Islet precursor cell (in vitro differentiated cells): ENCODE measurements around the gene DYNC1I1.

Experiments
- DNase-seq: peaks from one replicate; pipeline ENCODE4 v3.0.0-alpha.2; 2018

Gene DYNC1I1

DNA sequence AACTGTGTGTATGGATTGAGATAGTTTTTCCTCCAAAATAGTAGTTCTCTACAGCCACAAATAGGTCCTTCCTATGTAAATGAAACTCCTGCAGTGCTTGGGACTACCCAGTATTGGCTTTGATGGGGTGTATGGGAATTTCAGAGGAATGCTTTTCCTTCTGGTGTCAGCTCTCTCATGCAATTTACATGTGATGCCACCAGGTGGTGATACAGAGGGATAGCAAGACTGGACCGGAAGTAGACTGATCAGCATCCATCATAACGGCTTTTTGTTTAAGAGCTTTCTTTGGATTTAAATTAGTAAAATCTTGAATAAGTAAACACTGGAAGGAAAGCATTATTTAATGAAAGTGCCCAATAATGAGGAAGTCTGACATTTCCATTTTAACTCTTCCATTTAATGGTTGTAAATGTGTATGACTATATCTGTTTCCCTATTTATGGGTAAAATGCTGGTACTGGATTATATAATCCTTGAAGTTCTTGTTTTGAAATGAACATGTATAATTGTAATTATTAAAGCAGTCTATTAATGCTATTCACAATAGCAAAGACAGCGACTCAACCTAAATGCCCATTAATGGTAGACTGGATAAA lies 22.7 kb downstream of the DYNC1I1 start:
- no peak for DNase-seq

DNA sequence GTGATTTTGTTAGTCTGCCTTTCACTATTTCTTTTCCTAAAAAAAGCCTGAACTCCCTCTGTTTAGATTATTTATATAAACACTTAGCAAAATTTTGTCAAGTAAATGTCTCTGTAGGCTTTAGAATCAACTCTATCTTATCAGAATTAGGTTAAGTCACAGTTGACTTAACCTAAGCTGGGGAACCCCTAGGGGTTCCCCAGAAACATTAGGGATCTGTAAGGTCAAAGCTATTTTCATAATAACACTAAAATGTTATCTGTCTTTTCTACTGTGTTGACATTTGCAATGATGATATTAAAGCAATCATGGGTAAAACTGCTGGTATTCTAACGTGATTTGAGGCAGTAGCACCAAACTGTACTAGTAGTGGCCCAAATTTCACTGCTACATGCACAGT lies 24.3 kb downstream of the DYNC1I1 start:
- DNase-seq: no peak

DNA sequence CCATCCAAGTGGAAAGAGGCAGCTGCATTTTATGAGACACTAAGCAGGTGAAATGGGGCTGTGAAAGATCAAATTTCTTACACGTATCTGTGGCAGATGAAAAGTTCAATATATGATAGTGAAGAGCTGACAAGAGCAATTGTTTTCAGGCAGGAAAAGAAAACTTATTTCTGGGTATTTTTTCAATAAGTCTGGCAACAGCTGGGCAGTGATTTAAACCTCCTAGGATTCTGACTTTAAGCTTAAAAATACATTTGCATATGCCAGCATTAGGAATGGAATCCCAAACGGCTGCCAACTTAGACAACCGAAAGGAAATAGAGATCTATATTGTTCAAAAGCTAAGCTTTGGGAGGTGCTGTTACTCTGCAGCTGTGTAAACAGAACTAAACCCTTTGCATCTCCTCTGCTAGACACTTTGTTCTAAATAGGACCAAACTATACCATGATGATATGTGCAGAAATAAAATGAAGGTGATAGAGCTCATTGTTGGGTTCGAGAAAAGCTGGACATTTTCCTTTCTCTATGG lies 26.1 kb downstream of the DYNC1I1 start:
- no peak for DNase-seq

DNA sequence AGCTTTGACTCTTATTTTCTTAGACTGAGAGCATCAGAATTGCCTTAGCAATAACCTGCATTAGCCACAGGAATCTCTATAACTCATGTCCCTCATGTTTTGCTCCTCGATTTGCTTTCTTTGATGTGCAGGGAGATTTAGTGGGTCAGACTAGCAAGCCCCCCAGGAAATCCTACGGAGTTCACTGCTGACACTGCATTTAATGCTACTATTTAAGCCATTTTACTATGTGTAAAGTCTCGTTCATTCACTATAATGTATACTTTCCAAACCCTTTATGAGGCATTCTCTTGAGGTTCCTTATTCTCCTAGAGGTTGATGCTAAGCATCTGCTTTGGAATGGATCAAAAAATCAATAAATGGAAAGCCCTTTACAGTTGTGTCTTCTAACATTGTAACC lies 28.4 kb downstream of the DYNC1I1 start:
- DNase-seq: no peak

DNA sequence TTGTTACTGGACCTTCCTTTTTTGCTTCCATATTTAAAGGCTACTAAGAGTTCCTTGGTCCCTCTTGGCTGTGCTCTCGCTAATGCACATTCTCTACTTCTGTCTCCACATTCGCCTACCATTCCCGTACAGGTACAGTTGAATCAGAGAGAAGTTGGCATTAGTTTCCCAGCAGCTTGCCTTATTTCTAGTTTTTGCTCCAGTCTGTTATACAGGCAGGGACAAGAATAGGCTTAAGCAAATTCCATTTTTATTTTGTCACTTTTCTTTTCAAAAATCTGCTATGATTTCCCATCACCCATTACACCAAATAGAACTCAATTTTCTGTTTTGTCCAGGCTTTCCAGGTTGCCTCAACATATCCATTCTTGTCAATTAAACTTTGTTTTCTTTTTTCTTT lies 29.9 kb downstream of the DYNC1I1 start:
- DNase-seq: no peak

DNA sequence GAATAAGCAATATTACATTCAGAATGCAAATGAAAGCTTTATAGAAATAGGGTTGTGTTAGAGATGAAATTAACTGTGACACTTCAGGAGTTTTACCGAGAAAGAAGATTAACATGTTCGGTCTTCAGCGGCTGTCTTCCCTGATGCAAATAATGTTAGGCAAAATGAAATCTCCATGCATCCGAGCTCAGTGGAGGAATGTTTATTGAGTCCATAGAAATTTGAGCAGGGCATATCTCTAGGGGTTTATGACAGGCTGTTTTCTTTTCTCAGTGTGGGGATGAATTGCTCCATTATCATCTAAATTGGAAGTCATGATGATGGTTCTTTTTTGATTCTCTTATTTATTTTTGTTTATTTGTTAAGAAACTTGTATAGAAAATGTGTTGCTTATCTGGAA lies 31.7 kb downstream of the DYNC1I1 start:
- no peak for DNase-seq

DNA sequence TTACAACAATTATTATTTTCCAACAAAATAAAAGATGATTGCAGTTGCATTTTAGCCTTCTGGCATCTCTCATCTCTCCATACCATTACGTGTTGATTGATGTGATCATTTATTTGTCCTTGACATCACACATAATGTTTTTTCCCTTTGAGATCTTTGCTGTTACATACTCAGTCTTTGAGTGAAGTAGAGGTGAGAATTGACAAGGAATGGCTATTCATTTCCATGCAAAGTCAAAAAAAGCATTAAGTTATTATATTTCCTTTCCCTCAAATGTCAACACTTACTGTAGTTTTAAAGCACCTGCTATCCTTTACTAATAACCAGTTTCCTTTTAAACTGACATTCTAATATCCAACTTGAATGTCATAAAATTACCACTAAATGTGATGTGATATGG lies 33.6 kb downstream of the DYNC1I1 start:
- DNase-seq: no peak

DNA sequence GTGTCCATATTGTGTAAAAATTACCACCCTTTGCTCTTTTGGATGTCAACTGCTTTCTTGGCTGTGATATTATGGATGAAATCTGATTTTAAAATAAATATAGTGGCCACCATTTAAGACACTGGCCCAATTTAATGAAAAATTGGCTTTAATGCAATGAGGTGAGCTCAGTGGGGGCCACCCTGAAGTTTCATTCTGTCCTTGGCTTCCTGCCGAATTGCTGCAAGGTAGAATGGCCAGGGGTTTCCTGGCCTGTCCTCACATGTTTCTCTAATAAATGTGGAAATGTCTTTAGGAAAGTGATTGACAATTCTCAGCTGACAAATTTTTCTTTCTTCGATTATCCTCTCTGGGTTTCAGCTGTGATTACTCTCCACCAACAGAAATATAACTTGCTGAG lies 36.0 kb downstream of the DYNC1I1 start:
- no peak for DNase-seq

DNA sequence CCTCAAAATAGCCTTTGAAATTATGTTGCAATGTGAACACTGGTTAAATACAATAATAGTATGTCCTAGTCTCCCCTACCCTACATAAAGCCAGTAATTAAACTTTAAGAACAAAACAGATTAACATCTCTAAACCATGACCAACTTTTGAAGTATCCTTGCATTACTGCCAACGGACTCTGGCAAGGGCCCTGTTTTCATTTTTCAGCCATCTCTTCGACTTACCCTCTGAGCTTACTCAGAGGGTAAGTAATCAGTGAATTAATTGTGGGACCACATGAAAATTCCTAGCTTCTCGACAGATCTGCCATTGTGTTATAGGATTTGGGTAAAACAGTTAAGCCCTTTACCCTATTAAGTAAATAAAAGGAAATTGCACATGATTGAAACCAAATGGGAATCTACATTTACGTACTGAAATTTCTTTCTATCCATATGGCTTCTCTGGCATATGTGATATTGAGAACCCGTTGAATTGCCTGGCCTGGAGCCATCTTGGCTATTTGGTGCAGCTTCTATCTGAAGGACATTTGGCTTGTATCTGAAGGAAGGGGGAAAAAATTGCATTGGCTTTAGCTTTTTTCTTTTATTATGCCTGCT lies 39.6 kb downstream of the DYNC1I1 start:
- no peak for DNase-seq

DNA sequence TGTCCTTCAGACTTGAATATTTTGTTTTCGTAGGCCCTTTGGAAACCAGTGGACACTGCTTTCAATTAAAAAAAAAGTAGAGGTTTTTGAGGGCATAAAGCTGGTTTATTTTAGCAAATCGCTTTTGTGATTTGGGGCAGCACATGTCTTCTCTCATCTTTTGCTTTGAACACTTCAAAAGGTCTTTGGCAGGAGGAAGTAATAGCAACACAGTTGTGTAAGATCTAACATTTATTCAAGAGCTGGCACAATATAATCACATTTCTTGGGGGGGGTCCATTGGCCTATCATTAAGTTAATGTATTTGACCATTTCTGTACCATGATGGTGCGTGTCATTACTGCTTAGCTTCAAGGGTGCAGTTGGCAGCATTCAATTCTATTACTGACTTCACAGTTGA lies 42.4 kb downstream of the DYNC1I1 start:
- DNase-seq: no peak

DNA sequence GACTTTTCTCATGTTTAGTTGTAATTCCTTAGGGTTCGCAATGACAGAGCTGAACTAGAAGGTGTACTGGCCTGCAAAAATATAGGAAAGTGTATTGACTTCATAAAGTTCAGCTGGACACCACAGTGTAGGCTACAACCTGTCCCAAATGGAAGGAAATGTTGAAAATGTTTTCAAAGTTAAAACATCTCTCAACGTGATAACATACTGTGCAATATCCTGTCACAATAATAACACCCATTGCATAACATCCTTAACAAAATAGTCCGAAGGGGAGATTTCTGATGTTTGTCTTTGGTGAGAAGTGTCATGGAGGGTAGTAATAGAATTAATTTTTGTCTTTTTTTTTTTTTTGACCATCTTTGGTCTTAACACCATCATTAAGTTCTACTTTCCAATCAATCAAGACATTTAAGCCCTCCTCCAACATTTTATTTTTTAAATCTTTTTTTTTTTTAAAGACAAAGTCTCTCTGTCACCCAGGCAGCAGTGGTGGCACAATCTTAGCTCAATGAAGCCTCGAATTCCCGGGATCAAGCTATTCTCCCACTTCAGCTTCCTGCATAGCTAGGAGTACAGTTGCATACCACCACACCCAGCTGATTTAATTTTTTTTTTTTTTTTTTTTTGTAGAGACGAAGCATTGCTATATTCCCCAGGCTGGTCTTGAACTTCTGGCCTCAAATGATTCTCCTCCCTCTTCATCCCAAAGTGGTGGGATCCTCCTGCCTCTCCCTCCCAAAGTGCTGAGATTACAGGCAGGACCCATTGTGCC lies 45.7 kb downstream of the DYNC1I1 start:
- DNase-seq: no peak

DNA sequence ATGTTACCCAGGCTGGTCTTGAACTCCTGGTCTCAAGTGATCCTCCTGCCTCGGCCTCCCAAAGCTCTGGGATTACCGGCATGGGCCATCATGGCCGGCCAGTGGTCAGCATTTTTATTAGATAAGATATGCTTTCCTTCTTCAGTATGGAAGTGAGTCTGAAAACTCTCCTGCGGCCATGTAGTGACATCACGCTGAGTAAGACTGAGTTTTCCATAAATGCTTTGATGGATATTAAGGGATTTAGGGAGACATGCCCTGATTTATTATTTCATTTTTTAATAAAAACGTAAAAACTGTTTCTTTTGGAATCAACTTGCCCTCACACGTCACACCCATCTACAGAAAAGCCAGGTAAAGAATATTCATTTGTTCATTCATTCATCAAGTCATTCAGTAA lies 48.4 kb downstream of the DYNC1I1 start:
- no peak for DNase-seq

DNA sequence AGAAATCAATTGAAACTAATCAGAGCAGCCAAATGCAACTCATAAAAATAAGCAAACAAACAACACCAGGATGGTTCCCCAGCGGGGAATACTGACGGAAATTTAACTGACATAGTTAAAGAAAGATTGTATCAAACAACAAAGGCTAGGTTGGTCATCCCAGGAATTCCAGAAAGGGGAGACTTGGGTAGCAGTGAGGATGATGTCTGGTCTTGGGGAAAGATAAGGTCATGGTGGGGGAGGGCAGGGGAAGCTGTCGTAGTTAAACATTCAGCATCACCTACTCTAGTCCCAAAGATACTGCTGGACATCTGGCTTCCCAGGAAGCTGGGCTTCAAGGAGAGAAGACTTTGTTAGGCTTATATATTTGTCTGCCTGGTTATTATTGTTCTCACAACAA lies 50.4 kb downstream of the DYNC1I1 start:
- DNase-seq: peak; percentile 60

DNA sequence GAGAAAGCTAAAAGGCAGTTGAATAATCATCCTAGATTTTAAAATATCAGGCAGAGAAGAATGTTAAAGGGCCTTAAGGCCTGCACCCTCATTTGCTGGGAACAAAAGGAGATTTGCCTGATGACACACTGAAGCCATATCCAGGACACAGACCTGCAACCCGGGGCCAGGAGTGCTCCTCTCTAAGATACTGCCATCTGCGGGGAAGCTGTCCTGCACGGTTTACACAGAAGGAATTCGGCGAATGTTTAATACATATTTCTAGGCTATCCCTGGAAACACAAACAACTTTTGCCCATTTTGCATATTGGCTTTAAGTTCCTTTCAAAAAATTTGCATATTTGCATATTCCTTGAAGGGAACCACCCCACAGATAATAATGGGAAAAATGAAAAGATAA lies 52.3 kb downstream of the DYNC1I1 start:
- no peak for DNase-seq

DNA sequence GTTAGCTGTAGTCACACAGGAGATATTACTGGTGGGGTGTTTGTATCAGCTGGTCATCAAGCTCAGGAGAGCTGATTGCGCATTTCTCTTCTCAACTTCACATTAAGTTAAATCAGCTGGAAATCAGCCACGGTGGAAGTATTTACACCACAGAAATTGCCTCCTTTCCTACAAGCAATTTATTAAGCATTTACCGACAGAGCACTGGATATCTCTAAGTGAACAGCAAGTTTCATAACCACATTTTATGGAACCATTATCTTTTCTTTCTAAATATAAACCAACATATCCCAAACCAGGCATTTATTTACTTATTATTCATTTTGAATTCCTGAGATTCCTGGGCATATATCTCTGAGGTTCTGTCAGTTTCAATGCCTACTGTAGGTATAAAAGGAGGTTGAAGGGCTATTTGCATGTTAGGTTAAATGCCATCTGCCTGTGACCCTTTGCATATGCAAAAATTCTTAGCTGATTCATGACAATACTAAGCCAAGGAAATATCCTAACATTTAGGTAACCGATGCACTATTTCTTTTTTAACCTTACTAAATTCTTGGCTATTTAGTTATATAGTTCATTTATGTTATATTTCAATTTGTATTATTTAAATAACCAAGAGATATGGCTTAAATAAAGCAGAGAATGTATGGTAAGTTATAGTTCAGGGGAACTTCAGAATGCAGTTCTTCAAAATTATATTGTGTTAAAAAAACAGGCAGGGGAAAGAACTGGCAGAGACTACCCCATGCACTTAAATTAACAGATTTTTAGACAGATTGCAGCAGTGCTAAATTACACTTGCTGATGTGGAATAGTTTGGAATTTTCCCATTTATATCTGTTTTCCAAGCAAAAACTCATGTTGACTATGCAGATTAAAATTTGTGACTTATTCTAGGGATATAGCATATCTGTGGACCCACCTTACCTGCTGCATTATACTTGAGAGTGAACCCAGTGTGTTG lies 56.8 kb downstream of the DYNC1I1 start:
- DNase-seq: no peak

DNA sequence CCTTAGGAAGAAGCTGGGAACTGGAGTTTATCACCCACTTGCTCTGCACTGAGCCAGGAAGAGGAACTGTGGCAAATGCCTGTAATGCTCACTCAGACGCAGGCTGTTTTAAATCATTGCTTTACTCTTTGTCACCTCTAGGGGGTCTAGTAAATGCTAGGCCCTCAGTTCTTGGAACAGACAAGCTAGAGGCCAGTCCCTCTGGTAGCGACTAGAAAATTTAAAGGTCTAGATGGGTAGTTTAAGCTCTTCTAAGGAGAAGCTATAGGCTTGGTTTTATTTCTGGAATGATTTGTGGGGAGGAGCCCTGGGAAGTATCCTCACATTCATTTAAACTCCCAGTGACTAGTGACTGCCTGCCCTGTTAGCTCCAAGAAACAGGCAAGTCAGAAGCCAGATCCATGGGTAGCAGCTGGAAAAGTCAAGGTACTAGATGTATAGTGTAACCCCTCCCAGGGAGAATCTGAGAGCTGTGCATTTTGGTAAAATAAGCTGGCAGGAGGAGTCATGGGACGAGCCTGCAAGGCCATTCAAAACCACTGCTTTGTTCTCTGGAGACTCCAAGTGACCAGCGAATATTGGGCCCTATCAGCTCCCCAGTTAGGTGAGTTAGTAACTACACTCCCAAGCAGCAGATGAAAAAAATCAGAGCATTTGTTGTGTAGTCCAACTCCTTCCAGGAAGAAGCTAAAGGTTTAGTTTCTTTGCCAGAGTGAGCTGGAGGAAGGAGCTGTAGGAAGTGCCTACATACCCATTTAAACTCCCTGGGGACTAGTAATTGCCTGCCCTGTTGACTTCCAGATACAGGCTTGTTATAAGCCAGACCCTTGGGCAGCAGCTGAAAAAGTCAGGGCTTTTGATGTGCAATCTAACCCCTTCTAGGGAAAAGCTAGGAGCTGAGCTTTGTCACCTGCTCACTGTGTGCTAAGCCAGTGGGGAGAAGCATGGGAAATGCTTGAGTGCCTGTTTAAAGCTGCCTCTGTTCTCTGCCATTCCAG lies 68.9 kb downstream of the DYNC1I1 start:
- peak; percentile 91 for DNase-seq

DNA sequence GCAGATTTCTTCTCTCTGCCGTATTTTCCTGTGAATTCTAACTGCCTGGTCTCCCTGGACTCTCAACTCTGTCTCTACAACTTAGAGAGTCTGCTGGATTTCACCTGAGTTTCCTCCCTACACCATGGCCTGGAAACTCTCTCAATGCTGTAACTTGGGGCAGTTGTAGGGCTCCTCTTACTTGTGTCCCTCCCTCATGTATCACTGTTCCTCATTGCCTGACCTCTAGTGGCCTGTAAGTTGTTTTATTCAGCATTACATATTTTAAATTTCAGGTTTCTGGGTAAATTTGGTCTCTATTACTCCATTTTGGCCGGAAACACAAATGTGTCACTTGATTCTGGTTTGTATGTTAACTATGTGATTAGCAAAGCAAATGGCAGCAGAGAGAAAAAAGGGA lies 70.9 kb downstream of the DYNC1I1 start:
- peak; percentile 46 for DNase-seq

DNA sequence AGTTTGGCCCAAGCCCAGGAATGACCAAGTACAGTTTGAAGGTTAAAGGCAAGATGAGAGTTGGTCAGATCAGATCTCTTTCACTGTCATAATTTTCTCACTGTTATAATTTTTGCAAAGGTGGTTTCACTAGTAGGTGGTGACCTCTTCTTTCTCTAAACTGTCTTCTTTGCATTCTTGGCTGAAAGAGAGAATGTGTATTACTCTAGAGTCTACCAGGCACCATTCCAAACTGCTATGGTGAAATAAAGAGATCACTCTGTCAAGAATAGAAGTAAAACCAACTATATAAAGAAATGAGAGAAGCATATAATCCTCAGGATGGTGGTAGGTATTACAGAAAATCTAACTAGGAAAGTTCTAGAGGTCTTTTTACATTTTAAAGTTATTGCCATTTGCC lies 72.7 kb downstream of the DYNC1I1 start:
- DNase-seq: no peak

DNA sequence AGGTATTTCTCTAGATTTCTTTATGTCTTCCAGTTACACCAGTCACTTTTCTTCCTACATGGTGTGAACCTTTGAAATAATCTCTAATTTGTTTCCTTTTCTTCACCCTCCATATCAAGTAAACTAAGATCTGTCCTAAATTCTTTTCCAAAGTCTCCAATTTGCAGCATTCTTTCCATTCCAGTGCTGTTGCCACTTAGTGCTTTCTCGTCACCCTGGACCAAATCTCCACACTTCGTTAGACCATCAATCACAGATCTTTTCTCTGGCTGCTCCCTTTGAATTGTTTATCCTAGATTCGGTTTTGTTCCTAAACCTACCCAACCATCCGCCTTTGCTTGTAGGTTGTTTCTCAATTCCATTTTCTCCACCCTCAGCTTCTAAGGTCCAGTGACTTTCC lies 74.7 kb downstream of the DYNC1I1 start:
- peak; percentile 47 for DNase-seq

DNA sequence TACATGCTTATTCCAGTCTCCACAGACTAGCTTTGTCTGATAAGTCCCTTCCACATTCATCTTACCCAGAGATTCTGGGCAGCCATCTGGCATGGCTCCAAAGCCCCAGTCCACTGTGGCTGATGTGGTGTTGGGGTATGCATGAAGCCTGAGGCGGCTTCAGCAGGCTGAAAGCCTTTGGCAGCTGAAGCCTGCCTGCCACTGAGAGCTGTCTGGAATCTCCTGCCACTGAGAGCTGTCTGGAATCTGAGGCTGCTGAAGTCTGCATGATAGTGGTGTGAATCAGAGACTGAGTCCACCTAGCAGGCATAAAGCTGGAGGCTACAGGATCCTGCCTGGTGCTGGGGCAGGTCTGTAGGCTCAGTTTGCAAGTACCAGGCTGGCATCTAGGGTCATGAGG lies 87.1 kb downstream of the DYNC1I1 start:
- peak; percentile 97 for DNase-seq

DNA sequence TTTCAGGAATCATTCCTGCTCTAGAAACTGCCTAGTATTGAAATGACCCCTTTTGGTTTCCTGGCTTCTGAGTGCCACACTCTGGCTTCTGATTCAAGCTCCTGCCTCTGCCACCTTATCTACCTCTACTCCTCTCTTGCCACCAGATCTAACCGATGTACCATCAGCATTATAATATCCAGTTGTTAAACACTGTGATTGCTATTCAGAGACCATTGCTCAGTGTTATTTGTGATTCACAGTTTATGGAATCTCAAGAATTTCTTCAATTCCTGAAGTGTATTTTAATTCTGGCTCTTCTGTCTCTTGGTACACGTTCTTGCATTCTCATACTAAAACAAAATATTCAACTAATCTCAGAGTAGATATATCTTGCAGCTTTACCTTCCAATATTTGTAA lies 88.7 kb downstream of the DYNC1I1 start:
- no peak for DNase-seq

DNA sequence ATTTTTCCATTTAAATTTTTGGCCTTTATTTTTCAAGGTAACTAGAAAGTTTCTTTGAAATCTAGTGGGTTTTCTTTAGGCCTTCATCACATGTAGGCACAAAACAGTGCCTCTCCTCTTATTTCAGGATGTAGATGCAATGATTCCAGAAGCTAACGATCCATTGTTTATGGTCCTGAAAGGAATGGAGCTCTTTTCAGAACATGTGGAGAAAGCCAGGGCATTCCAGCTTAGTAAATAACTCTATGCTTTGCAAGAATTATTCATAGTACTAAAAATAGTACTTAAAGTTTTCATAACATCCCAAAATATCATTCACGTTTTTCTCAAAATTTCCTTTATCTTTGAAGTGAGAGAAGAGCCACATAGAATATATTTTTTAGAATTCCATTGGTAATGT lies 91.3 kb downstream of the DYNC1I1 start:
- DNase-seq: no peak
